Endothelial cell of umbilical vein (primary cell): ENCODE data around the gene PPHLN1. TPM values are rescaled to one million over a fixed set of nuclear protein-coding genes. Genes with fewer than 3 reads are reported as not detected.

Source experiments
- BruUV-seq: library from RNA; stranded (reverse); fragments of 400-500 nt; replicated peaks from 2 replicates; lab custom pipeline; 2021; lab: Mats Ljungman, UMichigan
- CTCF ChIA-PET: fragments of 300-600, 350-600 bp; sonication (Branson Sonifier 250); formaldehyde crosslinking; loops from one replicate; lab custom pipeline; 2021; ENCODE audit warnings: antibody characterized with exemption, inconsistent platforms; lab: Charles Lee
- POLR2A ChIA-PET: fragments of 300-600, 350-600 bp; sonication (Branson Sonifier 250); formaldehyde crosslinking; loops from one replicate; lab custom pipeline; 2021; ENCODE audit warnings: antibody characterized with exemption, inconsistent platforms; lab: Charles Lee
- DNase-seq: peaks from one replicate; pipeline ENCODE4 v3.0.0-alpha.2; 2011; ENCODE audit warnings: low read depth, low spot score
- FAIRE-seq: peaks from 2 replicates; lab custom pipeline; 2011; peaks lifted over from hg19 to GRCh38; lab: Jason Lieb, UNC
- H2AFZ ChIP-seq: 2 replicates; pipeline ENCODE4 v1.6.0; 2012; ENCODE audit warnings: low read depth, low read length, control low read depth, inconsistent platforms
- H3K27ac ChIP-seq: 2 replicates; pipeline ENCODE4 v1.5.1; 2011; ENCODE audit warnings: low read depth, mild to moderate bottlenecking, control low read depth, low read length, moderate library complexity; ENCODE audit not compliant: insufficient read depth
- H3K27me3 ChIP-seq, 2 experiments: 2 replicates each; pipeline versions ENCODE4 v1.6.0 to v1.6.1; 2011; ENCODE audit warnings: low read length in 2 of 2, mixed read lengths in 1 of 2; ENCODE audit not compliant: control insufficient read depth in 2 of 2, insufficient read depth in 2 of 2
- H3K36me3 ChIP-seq, 2 experiments: 2 replicates in 1 of 2; 3 replicates in 1 of 2; pipeline ENCODE4 v1.5.1; 2011; ENCODE audit warnings: low read length in 2 of 2, mild to moderate bottlenecking in 1 of 2, moderate library complexity in 1 of 2; ENCODE audit not compliant: control insufficient read depth in 2 of 2, insufficient read depth in 2 of 2; ENCODE audit errors: extremely low read depth in 1 of 2
- H3K4me1 ChIP-seq: 3 replicates; pipeline ENCODE4 v1.5.1; 2011; ENCODE audit warnings: mild to moderate bottlenecking, low read length; ENCODE audit not compliant: control insufficient read depth, insufficient read depth; ENCODE audit errors: extremely low read depth
- H3K4me2 ChIP-seq: 2 replicates; pipeline ENCODE4 v1.6.1; 2011; ENCODE audit warnings: low read length, control low read depth, mixed read lengths; ENCODE audit not compliant: insufficient read depth
- H3K4me3 ChIP-seq, 3 experiments: fragments of 200-600 bp in 1 of 3; sonication (generic), shearing (Covaris generic) in 1 of 3; replicated peaks in 1 of 3; 2 replicates each; pipeline ENCODE4 v1.5.1; 2011 to 2016; ENCODE audit warnings: control low read depth in 3 of 3, low read length in 3 of 3, mild to moderate bottlenecking in 2 of 3, inconsistent platforms in 1 of 3, low read depth in 1 of 3, moderate library complexity in 1 of 3; ENCODE audit not compliant: insufficient read depth in 1 of 3
- H3K79me2 ChIP-seq: 2 replicates; pipeline ENCODE4 v1.6.0; 2012; ENCODE audit warnings: low read length, inconsistent platforms; ENCODE audit not compliant: control insufficient read depth, insufficient read depth
- H3K9ac ChIP-seq: replicated peaks from 2 replicates; pipeline ENCODE3; 2011; ENCODE audit warnings: low read length, control low read depth; ENCODE audit not compliant: insufficient read depth; ENCODE audit errors: extremely low read depth
- H3K9me1 ChIP-seq: replicated peaks from 3 replicates; pipeline ENCODE4 v1.6.0; 2011; ENCODE audit warnings: mild to moderate bottlenecking, low read length; ENCODE audit not compliant: control insufficient read depth, insufficient read depth; ENCODE audit errors: extremely low read depth
- H3K9me3 ChIP-seq: replicated peaks from 2 replicates; pipeline ENCODE4 v1.5.1; 2012; ENCODE audit warnings: low read length, inconsistent platforms; ENCODE audit not compliant: control insufficient read depth, insufficient read depth
- H4K20me1 ChIP-seq: replicated peaks from 2 replicates; pipeline ENCODE3; 2011; ENCODE audit warnings: mild to moderate bottlenecking, low read length; ENCODE audit not compliant: control insufficient read depth, insufficient read depth; ENCODE audit errors: extremely low read depth
- EZH2 ChIP-seq: IDR thresholded peaks from 2 replicates; pipeline ENCODE4 v1.6.1; 2012; ENCODE audit warnings: borderline replicate concordance, low read depth, mild to moderate bottlenecking, moderate library complexity, low read length, inconsistent platforms; ENCODE audit not compliant: severe bottlenecking
- FOS ChIP-seq: IDR thresholded peaks from 2 replicates; pipeline ENCODE4 v1.6.1; 2011; ENCODE audit warnings: mild to moderate bottlenecking, low read length, moderate library complexity, borderline replicate concordance; ENCODE audit not compliant: insufficient read depth
- GATA2 ChIP-seq: IDR thresholded peaks from 2 replicates; pipeline ENCODE4 v1.7.0; 2011; ENCODE audit warnings: low read depth, mild to moderate bottlenecking, moderate library complexity, mixed read lengths, low read length; ENCODE audit not compliant: insufficient read length, insufficient read depth
- JUN ChIP-seq: IDR thresholded peaks from 2 replicates; pipeline ENCODE4 v1.6.1; 2011; ENCODE audit warnings: borderline replicate concordance, low read depth; ENCODE audit not compliant: insufficient read length, insufficient read depth
- MAX ChIP-seq: IDR thresholded peaks from 2 replicates; pipeline ENCODE4 v1.6.1; 2011; ENCODE audit not compliant: insufficient read depth, insufficient read length
- MYC ChIP-seq: IDR thresholded peaks from one replicate; pipeline ENCODE4 v1.6.1; 2011; ENCODE audit warnings: mild to moderate bottlenecking, low read depth, low read length
- POLR2A ChIP-seq: IDR thresholded peaks from 2 replicates; pipeline ENCODE4 v1.6.1; 2012; ENCODE audit warnings: low read depth, mild to moderate bottlenecking, control low read depth, low read length
- POLR2AphosphoS5 ChIP-seq: IDR thresholded peaks from 2 replicates; pipeline ENCODE4 v1.6.1; 2012; ENCODE audit warnings: low read depth, mild to moderate bottlenecking, control low read depth, low read length, moderate library complexity; ENCODE audit not compliant: insufficient read depth
- dilution Hi-C: fragments of 300-500 bp; cut with MboI; formaldehyde crosslinking; loops from one replicate; pipeline ENCODE4 v1.15.0; 2019; ENCODE audit warnings: low sequenced_read_pairs; ENCODE audit not compliant: extremely low pct_ligation_motif_present
- intact Hi-C: fragments of 100-400 bp; cut with micrococcal nuclease; formaldehyde crosslinking; loops from one replicate; pipeline ENCODE4 v1.10.0; 2022
- polyA plus RNA-seq, 4 experiments: library from polyadenylated mRNA; depleted of rRNA in 3 of 4; stranded (reverse) in 3 of 4; unstranded in 1 of 4; fragments of >200 nt; gene quantifications; 2 replicates each; pipeline versions ENCODE4 v1.2.1 to v1.2.3, GENCODE V29; 2011 to 2012; ENCODE audit warnings: missing spikeins in 1 of 4
- total RNA-seq: library from RNA; stranded (reverse); gene quantifications from 2 replicates; pipeline ENCODE4 v1.2.3, GENCODE V29; 2021
- TF ChIP-seq, protein P1 (sequence below), 2 donors: IDR thresholded peaks; 1 replicate in 1 of 2; 2 replicates in 1 of 2; pipeline ENCODE4 v1.5.1; 2011; ENCODE audit warnings: low read length in 2 of 2, mild to moderate bottlenecking in 2 of 2, moderate library complexity in 2 of 2, control low read depth in 1 of 2, inconsistent platforms in 1 of 2, low read depth in 1 of 2; ENCODE audit not compliant: insufficient read depth in 1 of 2; ENCODE audit errors: extremely low read depth in 1 of 2

Gene PPHLN1
- total and polyA plus RNA-seq, 2 donors (not counting 3 experiments of a cell fraction or from before 2014, with no cell fraction given): 23.4 to 62.2 TPM

- TF ChIP-seq MYC (no peak), POLR2AphosphoS5 (no peak)
- TF ChIP-seq, protein P1, sequence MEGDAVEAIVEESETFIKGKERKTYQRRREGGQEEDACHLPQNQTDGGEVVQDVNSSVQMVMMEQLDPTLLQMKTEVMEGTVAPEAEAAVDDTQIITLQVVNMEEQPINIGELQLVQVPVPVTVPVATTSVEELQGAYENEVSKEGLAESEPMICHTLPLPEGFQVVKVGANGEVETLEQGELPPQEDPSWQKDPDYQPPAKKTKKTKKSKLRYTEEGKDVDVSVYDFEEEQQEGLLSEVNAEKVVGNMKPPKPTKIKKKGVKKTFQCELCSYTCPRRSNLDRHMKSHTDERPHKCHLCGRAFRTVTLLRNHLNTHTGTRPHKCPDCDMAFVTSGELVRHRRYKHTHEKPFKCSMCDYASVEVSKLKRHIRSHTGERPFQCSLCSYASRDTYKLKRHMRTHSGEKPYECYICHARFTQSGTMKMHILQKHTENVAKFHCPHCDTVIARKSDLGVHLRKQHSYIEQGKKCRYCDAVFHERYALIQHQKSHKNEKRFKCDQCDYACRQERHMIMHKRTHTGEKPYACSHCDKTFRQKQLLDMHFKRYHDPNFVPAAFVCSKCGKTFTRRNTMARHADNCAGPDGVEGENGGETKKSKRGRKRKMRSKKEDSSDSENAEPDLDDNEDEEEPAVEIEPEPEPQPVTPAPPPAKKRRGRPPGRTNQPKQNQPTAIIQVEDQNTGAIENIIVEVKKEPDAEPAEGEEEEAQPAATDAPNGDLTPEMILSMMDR (IDR thresholded peaks at IDR 0.05; ENCODE audit: extremely low read depth in 1 of 2, insufficient read depth in 1 of 2, low read depth in 1 of 2, low read length in 2 of 2): no peak
- dilution Hi-C loops (no loop called here), intact Hi-C loops (no loop called here)
- CTCF ChIA-PET: interaction anchor here (1.1 kb wide), 1 partner anchor 35 kb away, joined by 7 read pairs; no protein-coding TSS in a partner anchor
- no peaks in the 10 kb centered on the region for H3K9me3 ChIP-seq
- H3K27ac ChIP-seq: no peak overlapping the region
- H4K20me1 ChIP-seq: no peaks in the 10 kb centered on the region
- no peaks in the 10 kb centered on the region for H3K27me3 ChIP-seq
- no peak overlapping the region for H2AFZ ChIP-seq
- no peaks in the 10 kb centered on the region for H3K9me1 ChIP-seq
- H3K4me2 ChIP-seq: no peak overlapping the region
- POLR2A ChIA-PET: no interaction called here
- BruUV-seq: no TSS peak
- H3K79me2 ChIP-seq: no peaks in the 10 kb centered on the region
- no peak overlapping the region for H3K9ac ChIP-seq
- no peak overlapping the region for H3K4me3 ChIP-seq
- H3K4me1 ChIP-seq: peaks cover 18% of the 10 kb centered on the region
- FAIRE-seq (no peak), DNase-seq (no peak)
- H3K36me3 ChIP-seq: no peaks in the 10 kb centered on the region
Measured at GRCh38 chr12:42407306-42407705, 81.3 kb downstream of the PPHLN1 start.

- no peak overlapping the region for H3K4me3 ChIP-seq
- H2AFZ ChIP-seq: no peak overlapping the region
- peaks cover 18% of the 10 kb centered on the region for H3K4me1 ChIP-seq
- DNase-seq: peak; percentile 70
- peak overlapping the region; percentile 23 for H3K9ac ChIP-seq
- no peaks in the 10 kb centered on the region for H3K9me1 ChIP-seq
- no peaks in the 10 kb centered on the region for H3K36me3 ChIP-seq
- dilution Hi-C loops (no loop called here), intact Hi-C loops (no loop called here)
- POLR2A ChIA-PET: interaction anchor here (0.7 kb wide), 1 partner anchor 50 kb away, joined by 3 read pairs; no protein-coding TSS in a partner anchor
- H3K4me2 ChIP-seq: peak overlapping the region; percentile 64
- BruUV-seq: no TSS peak
- H3K79me2 ChIP-seq: no peaks in the 10 kb centered on the region
- CTCF ChIA-PET: interaction anchor here (0.8 to 1.6 kb wide), 4 partner anchors 26 to 160 kb away, joined by 3 to 7 read pairs (median 4); no protein-coding TSS in a partner anchor
- H3K9me3 ChIP-seq: no peaks in the 10 kb centered on the region
- H3K27ac ChIP-seq: peak overlapping the region; percentile 37
- H3K27me3 ChIP-seq: no peaks in the 10 kb centered on the region
- TF ChIP-seq POLR2A (no peak), POLR2AphosphoS5 (no peak), FOS (no peak), MAX (no peak), JUN (no peak), EZH2 (no peak), GATA2 (no peak), MYC (no peak)
- TF ChIP-seq, protein P1 (IDR thresholded peaks at IDR 0.05; ENCODE audit: extremely low read depth in 1 of 2, insufficient read depth in 1 of 2, low read depth in 1 of 2, low read length in 2 of 2): no peak
- no peaks in the 10 kb centered on the region for H4K20me1 ChIP-seq
- no peak for FAIRE-seq
Measured at GRCh38 chr12:42409471-42409870, 83.5 kb downstream of the PPHLN1 start.
